Natural killer cell (primary cell): Measurements from ENCODE around the gene TRABD. TPM values are rescaled to one million over a fixed set of nuclear protein-coding genes. Genes with fewer than 3 reads are reported as not detected.

ENCODE experiments used
- ATAC-seq, 3 donors: fragments of 150-1000 bp in 2 of 3; fragments of 200-7000 bp in 1 of 3; cut with Tn5 transposase; 1 replicate in 1 of 3; 2 replicates in 2 of 3; pipeline ENCODE4 v1.10.0; 2021; ENCODE audit warnings: mild to moderate bottlenecking in 2 of 3, moderate library complexity in 2 of 3
- DNase-seq, 2 donors: peaks; one replicate each; pipeline versions ENCODE4 v3.0.0 to v3.0.0-alpha.2; 2013 to 2021; ENCODE audit warnings: mixed read lengths in 1 of 2
- H3K27ac ChIP-seq: one replicate; pipeline ENCODE4 v1.5.1; 2013; ENCODE audit warnings: mild to moderate bottlenecking, low read length
- H3K27me3 ChIP-seq: one replicate; pipeline ENCODE4 v1.6.1; 2013; ENCODE audit warnings: low read length; ENCODE audit not compliant: control insufficient read depth, insufficient read depth
- H3K36me3 ChIP-seq: one replicate; pipeline ENCODE4 v1.6.1; 2013; ENCODE audit warnings: low read length; ENCODE audit not compliant: control insufficient read depth, insufficient read depth
- H3K4me1 ChIP-seq: one replicate; pipeline ENCODE4 v1.6.1; 2013; ENCODE audit warnings: low read length; ENCODE audit not compliant: control insufficient read depth, insufficient read depth
- H3K4me3 ChIP-seq: one replicate; pipeline ENCODE4 v1.5.1; 2013; ENCODE audit warnings: low read length
- H3K9me3 ChIP-seq: one replicate; pipeline ENCODE4 v1.6.1; 2013; ENCODE audit warnings: low read length; ENCODE audit not compliant: control insufficient read depth, insufficient read depth
- H3K27ac Mint-ChIP-seq, 2 donors: one replicate each; pipeline ENCODE4 v1.8.0; 2022; ENCODE audit warnings: mild to moderate bottlenecking in 2 of 2, mixed read lengths in 2 of 2, moderate library complexity in 1 of 2
- H3K27me3 Mint-ChIP-seq, 2 donors: one replicate each; pipeline ENCODE4 v1.8.0; 2022; ENCODE audit warnings: low read depth in 2 of 2, mixed read lengths in 2 of 2
- H3K36me3 Mint-ChIP-seq: one replicate; pipeline ENCODE4 v1.8.0; 2022; ENCODE audit warnings: mixed read lengths
- H3K4me1 Mint-ChIP-seq, 2 donors: one replicate each; pipeline ENCODE4 v1.8.0; 2022; ENCODE audit warnings: mixed read lengths in 2 of 2
- H3K4me3 Mint-ChIP-seq: one replicate; pipeline ENCODE4 v1.8.0; 2022; ENCODE audit warnings: mild to moderate bottlenecking, moderate library complexity, mixed read lengths
- H3K9me3 Mint-ChIP-seq, 2 donors: one replicate each; pipeline ENCODE4 v1.8.0; 2022; ENCODE audit warnings: mixed read lengths in 2 of 2
- WGBS: methylation state at CpG from one replicate; pipeline ENCODE4 v1.1.7; 2013; ENCODE audit warnings: missing lambda C conversion rate; ENCODE audit not compliant: insufficient coverage; 5-methylcytosine and 5-hydroxymethylcytosine counted together
- intact Hi-C: fragments of 100-400 bp; cut with micrococcal nuclease; formaldehyde crosslinking; loops from one replicate; pipeline ENCODE4 v1.14.2; 2022
- total RNA-seq, 4 donors: library from RNA; stranded (reverse); fragments of 120-200 nt in 1 of 4; gene quantifications; one replicate each; pipeline versions ENCODE4 v1.2.3 to v1.2.4, GENCODE V29; 2013 to 2022
- TF ChIP-seq, protein P1 (sequence below): fragments of 200-600 bp; IDR thresholded peaks from one replicate; pipeline ENCODE4 v1.8.0; 2022; ENCODE audit warnings: antibody characterized with exemption

The TRABD gene
- total RNA-seq, 3 donors from 2014 or later (not counting 1 experiment from before 2014, with no cell fraction given) = 129 to 138 (median 132) TPM

DNA sequence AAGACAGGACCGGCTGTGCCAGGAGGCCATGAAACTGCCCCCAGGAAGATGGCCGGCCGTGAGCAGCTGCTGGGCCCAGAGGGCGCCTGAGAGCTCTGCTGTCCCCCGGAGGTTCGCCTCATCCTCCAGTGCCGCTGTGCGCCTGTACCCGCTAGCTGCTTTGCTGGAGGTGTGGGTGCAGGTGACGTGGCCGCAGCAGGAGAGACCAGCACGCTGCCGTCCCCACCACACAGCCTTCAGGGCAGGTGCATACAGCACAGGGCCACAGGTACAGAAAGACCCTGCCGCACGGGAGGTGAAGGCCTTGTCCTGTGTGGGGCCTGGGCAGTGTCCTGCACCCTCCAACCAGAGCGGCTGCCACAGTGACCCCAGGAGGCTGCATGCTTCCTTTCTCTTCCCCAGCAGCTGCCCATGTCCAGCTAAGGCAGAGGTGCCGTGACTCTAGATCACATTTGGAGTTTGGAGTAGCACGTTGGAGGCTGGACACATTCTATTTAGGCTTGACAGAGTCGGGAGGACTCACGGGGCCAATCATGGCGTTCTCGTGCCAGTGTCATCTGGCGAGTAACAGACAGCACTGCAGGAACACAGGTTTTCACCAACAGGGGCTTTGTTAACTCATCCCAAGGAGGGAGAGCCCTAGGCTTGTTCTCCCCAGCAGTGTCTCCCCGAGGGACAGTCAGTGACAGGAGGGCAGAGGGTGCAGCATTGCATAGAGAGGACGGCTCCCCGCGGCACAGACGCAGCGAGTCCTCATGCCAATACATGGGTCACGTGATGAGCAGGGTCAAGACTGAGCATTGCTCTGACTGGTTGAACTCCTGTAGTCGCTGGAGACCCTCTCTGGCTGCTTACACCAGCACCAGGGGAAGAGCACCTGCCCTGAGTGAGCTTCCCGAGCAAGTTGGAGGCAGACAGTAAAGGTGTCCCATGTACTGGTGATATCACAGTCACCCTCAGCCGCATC is 33.9 kb upstream of the TRABD start:
- H3K36me3 ChIP-seq = no peaks in the 10 kb centered on the region
- Mint-ChIP-seq H3K27me3 (no peaks in the 10 kb centered on the region), H3K4me1 (peaks cover 0 to 6% of the 10 kb centered on the region in 2 donors), H3K27ac (no peak overlapping the region), H3K9me3 (no peaks in the 10 kb centered on the region), H3K36me3 (no peaks in the 10 kb centered on the region), H3K4me3 (no peak overlapping the region)
- no peak for ATAC-seq
- H3K9me3 ChIP-seq = no peaks in the 10 kb centered on the region
- DNase-seq = no peak
- H3K27me3 ChIP-seq = no peaks in the 10 kb centered on the region
- no peak overlapping the region for H3K4me3 ChIP-seq
- H3K27ac ChIP-seq = no peak overlapping the region
- H3K4me1 ChIP-seq = peaks cover 11% of the 10 kb centered on the region
- intact Hi-C loops = no loop called here
- TF ChIP-seq, protein P1, sequence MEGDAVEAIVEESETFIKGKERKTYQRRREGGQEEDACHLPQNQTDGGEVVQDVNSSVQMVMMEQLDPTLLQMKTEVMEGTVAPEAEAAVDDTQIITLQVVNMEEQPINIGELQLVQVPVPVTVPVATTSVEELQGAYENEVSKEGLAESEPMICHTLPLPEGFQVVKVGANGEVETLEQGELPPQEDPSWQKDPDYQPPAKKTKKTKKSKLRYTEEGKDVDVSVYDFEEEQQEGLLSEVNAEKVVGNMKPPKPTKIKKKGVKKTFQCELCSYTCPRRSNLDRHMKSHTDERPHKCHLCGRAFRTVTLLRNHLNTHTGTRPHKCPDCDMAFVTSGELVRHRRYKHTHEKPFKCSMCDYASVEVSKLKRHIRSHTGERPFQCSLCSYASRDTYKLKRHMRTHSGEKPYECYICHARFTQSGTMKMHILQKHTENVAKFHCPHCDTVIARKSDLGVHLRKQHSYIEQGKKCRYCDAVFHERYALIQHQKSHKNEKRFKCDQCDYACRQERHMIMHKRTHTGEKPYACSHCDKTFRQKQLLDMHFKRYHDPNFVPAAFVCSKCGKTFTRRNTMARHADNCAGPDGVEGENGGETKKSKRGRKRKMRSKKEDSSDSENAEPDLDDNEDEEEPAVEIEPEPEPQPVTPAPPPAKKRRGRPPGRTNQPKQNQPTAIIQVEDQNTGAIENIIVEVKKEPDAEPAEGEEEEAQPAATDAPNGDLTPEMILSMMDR = no peak
- WGBS = 90% methylated on average over 33 of the region's 33 CpGs

DNA sequence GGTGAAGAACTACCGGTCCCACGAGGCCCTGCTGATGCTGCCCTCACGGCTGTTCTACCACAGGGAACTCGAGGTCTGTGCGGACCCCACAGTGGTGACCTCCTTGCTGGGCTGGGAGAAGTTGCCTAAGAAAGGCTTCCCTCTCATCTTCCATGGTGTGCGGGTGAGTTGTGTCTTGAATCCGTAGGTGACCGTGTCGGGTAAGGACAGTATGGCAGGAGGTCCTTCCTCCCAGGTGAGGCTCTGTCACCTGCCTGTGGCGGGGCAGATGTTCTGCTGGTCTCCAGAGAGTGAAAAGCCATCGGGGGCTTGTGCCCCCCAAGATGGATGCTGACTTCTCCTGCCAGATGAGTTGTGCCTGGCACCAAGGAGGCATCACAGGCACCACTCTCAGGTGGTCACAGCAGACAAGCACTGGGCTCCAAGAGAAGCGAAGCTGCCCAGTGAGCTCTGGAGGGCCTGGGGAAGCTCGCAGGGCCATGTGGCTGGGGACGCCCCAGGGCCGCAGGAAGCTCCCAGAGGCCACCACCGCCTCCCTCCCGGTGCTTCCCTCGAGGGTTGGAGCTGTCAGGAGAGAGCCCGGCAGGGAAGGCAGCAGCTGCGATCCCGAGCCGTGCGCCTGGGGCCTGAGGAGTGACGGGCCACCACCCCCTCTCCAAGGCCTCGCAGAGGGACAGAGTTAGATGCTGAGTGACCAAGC is 32.5 kb upstream of the TRABD start:
- ATAC-seq (no peak), DNase-seq (no peak)
- TF ChIP-seq, protein P1 = no peak
- Histone ChIP-seq H3K27me3 (no peaks in the 10 kb centered on the region), H3K9me3 (no peaks in the 10 kb centered on the region), H3K27ac (no peak overlapping the region), H3K36me3 (no peaks in the 10 kb centered on the region), H3K4me3 (no peak overlapping the region), H3K4me1 (peaks cover 7% of the 10 kb centered on the region)
- intact Hi-C loops = no loop called here
- no peaks in the 10 kb centered on the region for H3K36me3 Mint-ChIP-seq
- H3K4me3 Mint-ChIP-seq = no peak overlapping the region
- no peaks in the 10 kb centered on the region for H3K9me3 Mint-ChIP-seq
- H3K27me3 Mint-ChIP-seq = peaks cover 0 to 8% of the 10 kb centered on the region in 2 donors
- no peak overlapping the region for H3K27ac Mint-ChIP-seq
- WGBS = 92% methylated on average over 25 of the region's 25 CpGs
- peaks cover 0 to 4% of the 10 kb centered on the region in 2 donors for H3K4me1 Mint-ChIP-seq

DNA sequence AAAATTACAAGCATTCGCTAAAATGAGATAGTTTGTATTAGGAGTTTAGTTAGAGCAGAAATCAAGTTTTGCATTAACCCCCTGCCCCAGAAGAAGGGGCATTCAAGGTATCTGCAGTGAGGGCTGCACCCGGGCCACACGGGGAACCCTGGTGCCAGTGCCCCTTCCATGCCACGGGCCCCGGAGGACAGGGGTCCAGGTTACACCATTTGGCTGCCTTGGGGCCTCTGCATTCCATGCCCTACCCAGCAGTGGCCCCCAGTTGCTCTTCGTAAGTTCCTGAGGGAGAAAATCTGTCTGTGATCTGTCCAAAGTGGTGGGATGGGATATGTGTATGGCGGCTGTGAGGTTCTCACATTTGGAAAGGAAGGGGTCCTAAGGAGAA is 32.0 kb upstream of the TRABD start:
- TF ChIP-seq, protein P1 = no peak
- Mint-ChIP-seq H3K27ac (no peak overlapping the region), H3K9me3 (no peaks in the 10 kb centered on the region), H3K4me1 (peaks cover 0 to 4% of the 10 kb centered on the region in 2 donors), H3K4me3 (no peak overlapping the region), H3K36me3 (no peaks in the 10 kb centered on the region), H3K27me3 (peaks cover 0 to 8% of the 10 kb centered on the region in 2 donors)
- H3K27ac ChIP-seq = no peak overlapping the region
- ATAC-seq (no peak), DNase-seq (no peak)
- no peaks in the 10 kb centered on the region for H3K27me3 ChIP-seq
- H3K36me3 ChIP-seq = no peaks in the 10 kb centered on the region
- H3K4me3 ChIP-seq = no peak overlapping the region
- intact Hi-C loops = no loop called here
- peaks cover 6% of the 10 kb centered on the region for H3K4me1 ChIP-seq
- 92% methylated on average over 7 of the region's 7 CpGs for WGBS
- H3K9me3 ChIP-seq = no peaks in the 10 kb centered on the region
